Fibroblast of mammary gland (primary cell): ENCODE measurements around the gene AFMID.

Experiments used
- DNase-seq: peaks from one replicate; pipeline ENCODE4 v3.0.0-alpha.2; 2010; ENCODE audit warnings: low read depth
- H3K4me3 ChIP-seq: 2 replicates; pipeline ENCODE4 v1.5.1; 2011; ENCODE audit warnings: low read depth, mild to moderate bottlenecking, low read length, moderate library complexity; ENCODE audit not compliant: control insufficient read depth
- TF ChIP-seq, protein P1 (sequence below): conservative IDR thresholded peaks from 2 replicates; pipeline ENCODE4 v1.5.1; 2011; ENCODE audit warnings: low read depth, low read length, inconsistent platforms; ENCODE audit not compliant: control insufficient read depth, insufficient read depth

AFMID gene

DNA sequence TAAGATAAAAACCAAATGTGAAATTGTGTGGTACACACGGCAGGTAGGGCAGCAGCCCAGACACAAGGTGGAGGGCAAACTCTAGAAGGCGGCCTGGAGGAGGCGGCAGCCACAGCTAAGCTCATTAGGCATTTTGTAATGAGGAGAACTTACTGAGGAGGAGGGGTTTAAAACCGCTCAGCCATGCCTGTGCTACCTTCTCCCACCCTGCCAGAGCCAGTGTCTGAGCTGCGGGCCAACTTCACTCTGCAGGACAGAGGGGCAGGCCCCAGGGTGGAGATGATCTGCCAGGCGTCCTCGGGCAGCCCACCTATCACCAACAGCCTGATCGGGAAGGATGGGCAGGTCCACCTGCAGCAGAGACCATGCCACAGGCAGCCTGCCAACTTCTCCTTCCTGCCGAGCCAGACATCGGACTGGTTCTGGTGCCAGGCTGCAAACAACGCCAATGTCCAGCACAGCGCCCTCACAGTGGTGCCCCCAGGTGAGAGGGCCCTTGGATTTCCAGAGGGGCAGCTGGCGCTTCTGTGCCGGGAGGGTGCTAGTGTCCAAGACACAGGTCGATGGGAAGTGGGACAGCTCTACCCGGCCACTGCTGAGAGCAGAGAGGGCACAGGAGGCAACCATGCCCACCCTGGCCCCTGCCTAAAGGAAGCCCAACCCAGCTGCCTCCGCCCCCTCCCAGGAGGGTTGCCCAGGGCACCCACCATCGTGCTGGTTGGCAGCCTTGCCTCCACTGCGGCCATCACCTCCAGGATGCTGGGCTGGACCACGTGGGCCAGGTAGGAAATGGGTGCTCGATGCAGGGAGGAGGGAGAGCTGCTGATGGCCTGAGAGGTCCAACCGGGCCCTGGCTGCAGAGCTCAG is 23.0 kb upstream of the AFMID start:
- TF ChIP-seq, protein P1, sequence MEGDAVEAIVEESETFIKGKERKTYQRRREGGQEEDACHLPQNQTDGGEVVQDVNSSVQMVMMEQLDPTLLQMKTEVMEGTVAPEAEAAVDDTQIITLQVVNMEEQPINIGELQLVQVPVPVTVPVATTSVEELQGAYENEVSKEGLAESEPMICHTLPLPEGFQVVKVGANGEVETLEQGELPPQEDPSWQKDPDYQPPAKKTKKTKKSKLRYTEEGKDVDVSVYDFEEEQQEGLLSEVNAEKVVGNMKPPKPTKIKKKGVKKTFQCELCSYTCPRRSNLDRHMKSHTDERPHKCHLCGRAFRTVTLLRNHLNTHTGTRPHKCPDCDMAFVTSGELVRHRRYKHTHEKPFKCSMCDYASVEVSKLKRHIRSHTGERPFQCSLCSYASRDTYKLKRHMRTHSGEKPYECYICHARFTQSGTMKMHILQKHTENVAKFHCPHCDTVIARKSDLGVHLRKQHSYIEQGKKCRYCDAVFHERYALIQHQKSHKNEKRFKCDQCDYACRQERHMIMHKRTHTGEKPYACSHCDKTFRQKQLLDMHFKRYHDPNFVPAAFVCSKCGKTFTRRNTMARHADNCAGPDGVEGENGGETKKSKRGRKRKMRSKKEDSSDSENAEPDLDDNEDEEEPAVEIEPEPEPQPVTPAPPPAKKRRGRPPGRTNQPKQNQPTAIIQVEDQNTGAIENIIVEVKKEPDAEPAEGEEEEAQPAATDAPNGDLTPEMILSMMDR: no peak
- no peak for DNase-seq
- H3K4me3 ChIP-seq: no peak overlapping the region

DNA sequence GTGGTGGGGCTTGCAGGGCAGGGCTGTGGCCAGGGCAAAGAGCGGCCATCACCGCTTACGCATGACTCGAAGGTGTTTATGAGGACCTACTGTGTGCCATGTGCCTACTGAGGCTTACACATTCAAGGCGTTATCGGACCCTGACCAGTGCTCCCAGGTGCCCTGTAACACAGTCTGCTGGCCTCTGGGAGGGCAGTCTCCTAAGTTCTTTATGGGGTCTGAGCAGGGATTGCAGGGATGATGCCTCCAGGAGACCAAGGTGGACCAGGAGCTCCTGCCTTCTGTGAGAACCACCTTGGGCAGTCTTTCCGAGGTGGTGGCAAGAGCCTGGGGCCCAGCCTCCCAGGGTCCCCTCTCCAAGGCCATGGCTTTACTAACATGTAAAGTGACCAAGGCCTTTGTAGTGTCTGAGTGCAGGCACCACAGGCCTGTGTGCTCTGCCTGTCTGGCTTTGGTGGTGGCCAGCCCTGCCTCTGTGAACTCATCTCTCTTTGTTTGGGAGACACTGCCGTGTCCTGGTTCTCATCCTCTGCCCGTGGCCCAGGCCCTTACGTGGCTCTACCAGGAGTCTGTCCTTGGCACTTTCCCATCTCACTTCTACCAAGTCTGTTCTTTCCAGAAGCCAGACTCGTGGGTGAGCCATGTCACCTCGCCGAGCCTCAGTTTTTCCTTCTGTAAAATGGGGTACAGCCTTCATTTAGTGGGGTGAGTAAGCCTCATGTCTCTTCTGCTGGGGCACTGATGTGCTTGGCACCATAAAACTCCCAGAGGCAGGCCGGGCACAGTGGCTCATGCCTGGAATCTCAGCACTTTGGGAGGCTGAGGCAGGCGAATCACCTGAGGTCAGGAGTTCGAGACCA is 22.2 kb upstream of the AFMID start:
- TF ChIP-seq, protein P1: no peak
- H3K4me3 ChIP-seq: no peak overlapping the region

DNA sequence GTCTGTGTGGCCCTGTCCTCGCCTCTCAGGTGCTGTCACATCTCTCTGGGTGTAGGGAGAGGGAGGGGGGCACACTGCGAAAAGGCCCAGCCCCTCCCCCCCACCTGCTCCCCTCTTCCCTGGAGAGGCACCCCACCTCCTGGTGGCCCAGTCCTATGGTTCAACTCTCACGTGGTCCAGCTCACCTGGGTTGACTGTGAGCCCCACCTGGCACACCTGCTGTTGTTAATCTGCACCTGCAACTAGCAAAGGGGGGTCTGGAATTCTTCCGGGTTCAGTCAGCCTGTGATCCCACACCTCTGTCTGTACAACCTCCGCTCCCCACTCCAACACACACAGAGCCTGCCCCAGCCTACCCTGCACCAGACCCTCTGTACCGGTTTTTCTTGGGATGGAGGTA is 20.7 kb upstream of the AFMID start:
- TF ChIP-seq, protein P1: no peak
- DNase-seq: no peak
- no peak overlapping the region for H3K4me3 ChIP-seq

More for the DNA sequence above, 22.2 kb upstream of the AFMID start:
- no peak for DNase-seq

DNA sequence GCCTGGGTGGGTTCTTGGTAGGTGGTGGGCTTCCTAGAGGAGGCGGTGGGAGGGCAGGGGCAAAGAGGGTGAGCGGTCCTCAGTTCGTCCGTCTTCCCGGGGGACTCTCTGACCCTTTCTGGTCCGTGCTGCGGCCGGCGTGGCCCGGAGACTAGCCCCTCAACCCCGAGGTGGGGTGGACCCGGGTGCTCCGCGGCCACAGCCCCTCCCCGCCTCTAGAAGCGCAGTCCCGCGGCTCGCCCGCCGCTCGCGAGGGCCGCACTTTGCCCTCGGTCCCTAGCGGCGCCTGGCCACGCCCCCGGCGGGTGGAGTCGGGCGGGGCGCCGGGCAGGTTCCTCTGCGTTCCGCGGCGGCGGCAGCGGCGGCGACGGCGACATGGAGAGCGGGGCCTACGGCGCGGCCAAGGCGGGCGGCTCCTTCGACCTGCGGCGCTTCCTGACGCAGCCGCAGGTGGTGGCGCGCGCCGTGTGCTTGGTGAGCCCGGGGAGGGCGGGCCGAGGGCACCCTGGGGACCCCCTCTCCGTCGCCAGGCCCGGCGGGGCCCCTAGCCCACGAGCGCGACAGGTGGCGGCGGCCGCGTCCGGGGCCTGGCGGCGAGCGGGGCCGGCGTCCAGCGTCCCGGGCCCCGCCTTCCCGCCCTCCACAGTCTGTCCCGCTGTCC is 18.8 kb upstream of the AFMID start, which contains the start of gene SYNGR2:
TSS of gene SYNGR2 (plus strand) at position 340 of the 661 bp plus-strand sequence. CDS start at position 376, 36 bp downstream.
- TF ChIP-seq, protein P1: no peak
- no peak for DNase-seq

DNA sequence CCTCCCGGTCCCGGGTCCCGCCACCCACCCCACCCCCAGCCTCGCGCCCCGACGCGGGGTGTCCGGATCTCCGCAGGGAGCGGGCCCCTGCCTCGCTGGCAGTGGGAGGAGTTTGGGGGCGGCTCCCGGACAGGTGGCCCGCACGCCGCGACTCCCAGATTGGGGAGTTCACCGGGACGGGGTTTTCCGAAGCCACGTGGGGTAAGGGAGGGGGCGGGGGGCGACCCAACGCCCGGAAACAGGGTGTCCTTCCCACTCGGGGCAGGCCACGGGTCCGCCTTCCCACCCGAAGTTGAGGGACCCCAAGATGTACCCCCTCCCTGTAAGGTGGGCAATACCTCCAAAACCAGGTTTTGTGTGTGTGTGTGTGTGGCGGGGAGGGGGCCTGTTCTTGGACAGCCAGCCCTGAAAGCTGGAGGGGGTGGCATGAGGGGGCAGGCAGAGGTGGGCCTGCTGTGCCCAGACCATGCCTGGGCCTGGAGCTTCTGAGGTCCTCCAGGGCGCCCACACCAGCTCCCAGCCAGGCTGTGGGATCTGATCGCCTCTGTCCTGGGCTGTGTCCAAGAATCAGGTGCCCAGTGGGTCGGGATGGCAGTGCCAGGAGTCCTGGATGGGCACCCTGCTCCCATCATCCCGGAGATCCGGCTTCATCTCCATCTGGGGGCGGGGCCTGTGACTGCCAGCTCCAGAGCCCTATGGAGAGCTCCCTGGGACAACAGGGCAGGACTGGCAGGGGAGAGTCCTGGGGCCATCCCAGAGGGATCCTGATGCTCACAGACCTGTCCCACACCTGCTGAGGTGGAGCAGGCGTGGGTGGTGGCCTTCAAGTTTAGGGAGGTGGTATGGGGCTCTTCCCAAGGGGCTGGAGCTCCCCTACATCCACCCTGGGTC is 18.0 kb upstream of the AFMID start:
- no peak for DNase-seq
- H3K4me3 ChIP-seq: peak overlapping the region; percentile 28
- TF ChIP-seq, protein P1: no peak

More for the DNA sequence above, 18.8 kb upstream of the AFMID start, which contains the start of gene SYNGR2:
- peak within 1 kb of the TSS; percentile 28 for H3K4me3 ChIP-seq
